Measurements from ENCODE around the gene WDR45B. TPM values are rescaled to one million over a fixed set of nuclear protein-coding genes. Genes with fewer than 3 reads are reported as not detected.

The WDR45B gene
- total RNA-seq, 1 experiment from 2014 or later, result 102 TPM

DNA sequence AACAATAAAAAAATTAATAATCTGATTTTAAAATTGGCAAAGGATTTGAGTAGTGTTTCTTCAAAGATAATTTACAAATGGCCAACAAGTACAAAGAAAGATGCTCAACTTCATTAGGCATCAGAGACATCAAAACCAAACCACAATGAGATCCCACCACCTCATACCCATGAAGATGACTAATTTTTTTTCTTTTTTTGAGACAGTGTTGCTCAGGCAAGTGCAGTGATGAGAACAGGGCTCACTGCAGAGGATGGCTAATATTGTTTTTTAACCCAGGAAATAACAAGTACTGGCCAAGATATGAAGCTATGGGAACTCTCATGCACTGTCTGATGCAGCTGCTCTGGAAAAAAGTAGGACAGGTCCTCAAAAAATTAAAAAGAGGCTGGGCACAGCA lies 14.9 kb downstream of the WDR45B start:
- DNase-seq (ENCODE audit: extremely low read depth, low read depth), result no peak

DNA sequence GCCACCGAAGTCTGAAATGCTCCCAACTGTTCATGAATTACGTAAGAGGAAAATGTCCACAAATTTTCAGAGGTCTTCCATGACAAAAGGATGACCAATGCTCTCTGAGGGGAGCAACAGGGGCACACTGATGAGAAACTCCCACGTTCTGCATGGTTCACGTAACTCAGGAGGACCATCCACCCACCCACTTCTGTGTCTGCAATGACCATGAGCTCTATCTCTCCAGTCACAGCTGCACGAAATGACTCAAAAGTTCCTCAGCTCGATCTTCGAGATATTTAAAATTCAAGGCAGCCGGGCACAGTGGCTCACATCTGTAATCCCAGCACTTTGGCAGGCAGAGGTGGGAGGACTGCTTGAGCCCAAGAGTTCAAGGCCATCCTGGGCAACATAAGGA lies 15.8 kb downstream of the WDR45B start:
- DNase-seq (ENCODE audit: extremely low read depth, low read depth), result no peak

DNA sequence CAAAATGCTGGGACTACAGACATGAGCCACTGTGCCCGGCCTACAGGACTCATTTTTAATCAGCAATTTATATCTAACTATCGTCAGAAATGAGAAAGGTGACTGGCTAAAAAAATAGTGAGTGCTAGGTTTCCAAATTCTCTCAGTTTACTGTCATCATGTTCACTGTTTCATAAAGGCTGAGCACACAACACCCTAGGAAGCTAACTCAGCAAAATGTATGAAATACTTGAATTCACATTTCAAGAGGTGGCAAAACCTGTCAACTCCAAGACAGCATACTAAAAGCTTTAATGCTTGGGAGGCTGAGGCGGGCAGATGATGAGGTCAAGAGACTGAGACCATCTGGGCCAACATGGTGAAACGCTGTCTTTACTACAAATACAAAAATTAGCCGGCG lies 16.7 kb downstream of the WDR45B start:
- no peak for DNase-seq (ENCODE audit: extremely low read depth, low read depth)

DNA sequence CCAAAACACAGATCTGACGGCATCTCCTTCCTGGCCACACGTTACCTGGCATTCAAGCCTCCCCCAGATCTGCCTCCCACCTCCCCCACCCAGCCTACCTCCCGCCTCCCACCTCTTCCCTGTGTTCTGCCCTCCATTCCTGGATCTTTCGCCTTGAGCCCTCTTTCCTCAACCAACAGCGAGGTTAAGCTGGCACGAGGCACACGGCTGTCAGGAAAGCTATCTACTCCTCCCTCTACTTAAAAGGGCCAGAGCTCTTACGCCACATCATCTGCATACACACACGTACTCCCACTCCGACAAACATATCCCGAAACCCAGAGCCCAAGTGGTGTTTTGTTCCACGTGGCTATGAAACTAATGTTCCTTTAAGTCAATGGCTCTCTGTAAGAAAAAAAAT lies 18.0 kb downstream of the WDR45B start:
- DNase-seq (ENCODE audit: extremely low read depth, low read depth), result no peak

DNA sequence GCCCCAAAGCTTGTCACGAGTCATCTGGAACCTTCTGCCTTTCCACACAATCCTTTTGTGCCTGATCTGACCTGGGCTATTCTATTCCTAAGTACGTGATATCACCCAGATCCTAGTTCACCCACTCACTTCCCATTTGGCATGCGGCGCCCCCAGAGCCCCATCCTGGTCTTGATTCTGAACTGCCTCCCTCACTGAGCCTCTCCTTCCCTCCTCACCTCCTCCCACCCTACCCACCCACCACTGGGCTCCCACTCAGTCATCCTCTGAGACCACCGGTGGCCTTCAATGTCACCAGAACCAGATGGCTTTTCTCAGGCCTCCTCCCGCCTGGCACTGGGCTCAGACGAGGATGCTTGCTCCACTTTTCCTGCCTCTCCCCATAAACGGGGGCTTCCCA lies 18.5 kb downstream of the WDR45B start:
- no peak for DNase-seq (ENCODE audit: extremely low read depth, low read depth)

DNA sequence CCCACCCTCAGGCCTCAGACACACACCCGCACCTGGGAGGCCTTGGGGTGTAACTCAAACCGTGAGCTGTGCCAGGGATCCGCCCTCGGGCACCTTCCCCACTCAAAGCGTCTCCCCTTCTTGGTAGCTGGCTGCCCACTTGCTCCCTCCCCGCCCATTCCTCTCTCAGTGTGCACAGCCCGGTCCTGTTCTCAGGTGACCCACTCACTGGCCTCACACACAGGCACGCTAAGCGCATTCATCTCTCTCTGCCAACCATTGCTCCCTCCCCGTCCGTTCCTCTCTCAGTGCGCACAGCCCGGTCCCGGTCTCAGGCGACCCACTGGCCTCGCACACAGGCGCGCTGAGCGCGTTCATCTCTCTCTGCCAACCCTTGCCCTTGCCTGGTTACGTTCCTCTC lies 20.8 kb downstream of the WDR45B start:
- DNase-seq (ENCODE audit: extremely low read depth, low read depth), result no peak

DNA sequence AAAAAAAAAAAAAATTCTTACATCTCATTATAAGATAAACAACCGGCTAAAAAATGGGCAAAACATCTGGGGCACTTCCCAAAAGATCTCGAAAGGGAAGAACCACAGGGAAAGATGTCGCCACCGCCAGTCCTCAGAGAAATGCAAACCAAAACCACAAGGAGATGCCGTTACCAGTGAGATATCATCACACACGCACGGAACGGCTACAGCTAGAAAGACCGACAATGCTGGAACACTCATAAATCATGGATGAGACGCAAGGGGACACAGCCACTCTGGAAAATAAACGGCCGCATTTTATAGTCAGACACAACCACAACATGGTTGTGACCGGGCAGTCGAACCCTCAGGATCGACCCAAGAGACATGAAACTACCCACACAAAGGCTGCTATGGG lies 24.5 kb downstream of the WDR45B start:
- DNase-seq (ENCODE audit: extremely low read depth, low read depth), result no peak

DNA sequence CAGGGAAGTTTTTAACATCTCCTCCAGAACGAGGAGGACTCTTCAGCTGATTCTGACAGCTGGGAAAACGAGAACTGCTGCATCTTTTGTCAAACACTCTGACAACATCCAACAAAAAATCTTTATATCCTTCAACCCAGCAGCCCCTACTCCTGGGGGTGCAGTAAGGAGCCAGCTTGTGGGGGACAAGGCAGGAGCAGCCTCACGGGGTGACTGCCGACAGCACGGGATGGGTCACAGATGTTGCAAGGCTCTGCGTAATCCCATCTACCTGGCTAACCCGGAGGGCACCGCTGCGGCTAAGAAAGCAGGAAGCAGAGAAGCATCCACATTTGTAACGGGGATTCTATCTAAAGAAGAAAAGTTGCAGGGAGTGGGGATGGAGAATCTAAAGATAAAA lies 28.6 kb downstream of the WDR45B start:
- DNase-seq (ENCODE audit: extremely low read depth, low read depth), result no peak

DNA sequence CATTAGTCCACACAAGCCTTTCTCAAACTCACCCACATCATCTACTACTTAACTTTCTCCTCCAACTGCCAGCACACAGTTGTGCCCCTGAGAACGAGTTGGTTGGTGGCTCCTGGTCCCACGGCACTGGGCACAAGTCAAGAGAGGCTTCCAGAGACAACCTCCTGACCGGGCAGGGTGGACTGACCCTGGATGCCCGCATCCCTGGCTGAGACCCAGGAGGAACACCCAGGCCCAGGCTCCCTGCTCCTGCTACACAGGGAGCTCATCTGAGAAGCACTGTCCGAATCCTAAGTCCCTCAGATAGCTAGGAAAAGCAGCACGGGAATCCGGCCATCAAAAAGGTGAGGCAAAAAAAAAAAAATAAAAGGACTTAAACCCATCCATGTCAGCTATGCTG lies 29.0 kb downstream of the WDR45B start:
- no peak for DNase-seq (ENCODE audit: extremely low read depth, low read depth)

DNA sequence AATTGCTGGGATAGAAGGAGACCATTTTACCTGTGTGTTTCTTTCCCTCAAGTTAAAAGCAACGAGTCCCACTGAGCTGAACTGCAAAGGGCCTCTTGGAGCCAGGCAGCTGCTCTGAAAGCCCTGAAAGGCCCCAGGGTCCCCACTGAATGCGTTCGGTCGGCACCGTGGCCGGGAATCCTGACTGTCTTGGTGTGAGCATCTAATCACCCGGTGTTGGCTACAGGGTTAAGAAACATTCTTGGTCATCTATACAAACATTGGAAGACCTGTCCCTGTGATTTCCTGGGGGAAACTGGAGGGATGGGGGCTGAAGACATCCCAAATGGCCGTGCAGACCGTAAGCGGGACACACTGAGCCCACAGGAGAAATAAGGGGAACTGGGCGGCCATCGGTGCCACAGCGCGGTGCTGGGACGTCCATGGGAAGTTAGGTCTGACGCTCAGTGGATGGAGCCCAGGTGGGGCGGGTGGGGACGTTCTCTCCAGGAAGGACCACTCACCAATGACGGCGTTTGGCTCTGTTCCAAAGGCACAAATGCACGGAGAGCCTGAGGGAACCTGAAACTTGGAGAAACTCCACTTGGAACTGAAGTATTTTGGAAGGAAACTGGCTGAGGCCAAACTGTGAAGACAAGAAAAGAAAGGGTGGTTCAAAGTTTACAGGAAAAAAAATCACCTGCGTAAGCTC lies 32.1 kb downstream of the WDR45B start:
- no peak for DNase-seq (ENCODE audit: extremely low read depth, low read depth)

DNA sequence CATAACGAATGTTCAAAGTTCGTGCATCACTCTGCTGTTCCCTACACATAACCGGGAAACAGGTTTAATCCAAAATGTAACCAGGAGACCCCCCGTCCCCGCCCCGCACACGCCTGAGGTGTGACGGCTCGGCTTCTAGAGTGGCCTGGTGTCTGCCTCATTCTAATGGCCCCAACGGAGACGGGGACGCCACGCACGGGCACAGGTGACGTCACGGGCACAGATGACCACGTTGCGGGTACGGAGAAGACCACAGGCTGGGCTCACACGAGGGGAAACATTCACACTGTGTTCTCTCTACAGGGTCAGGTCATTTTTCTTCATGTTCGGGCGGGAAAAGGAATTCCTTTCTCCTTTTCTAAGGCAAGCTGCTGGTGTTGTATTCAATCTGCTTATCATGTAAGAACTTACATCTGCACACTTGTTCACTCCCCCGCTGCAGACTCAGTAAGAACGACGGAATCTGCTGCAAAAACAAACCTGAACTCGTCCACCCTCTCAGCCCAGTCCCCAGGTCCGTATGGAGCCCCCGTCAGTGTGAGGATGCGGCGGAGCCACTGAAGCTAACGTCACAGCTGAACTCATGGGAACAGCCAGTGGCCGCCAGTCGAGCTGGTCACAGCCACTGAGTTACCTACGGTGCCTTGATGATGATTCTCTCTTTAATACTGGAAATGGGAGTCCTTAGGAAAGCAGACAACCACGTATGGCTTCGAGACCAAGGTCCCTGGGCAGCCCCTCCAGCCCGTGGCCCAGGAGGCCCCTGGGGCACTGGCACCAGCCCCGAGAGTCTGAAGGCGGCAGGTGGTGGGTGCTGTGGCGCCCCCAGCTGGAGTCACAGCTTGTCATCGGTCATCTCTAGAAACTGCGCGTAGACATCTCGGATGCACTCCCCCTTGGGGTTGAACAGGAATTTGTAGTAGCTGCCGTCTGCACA lies 32.9 kb downstream of the WDR45B start:
- DNase-seq (ENCODE audit: extremely low read depth, low read depth), result no peak

DNA sequence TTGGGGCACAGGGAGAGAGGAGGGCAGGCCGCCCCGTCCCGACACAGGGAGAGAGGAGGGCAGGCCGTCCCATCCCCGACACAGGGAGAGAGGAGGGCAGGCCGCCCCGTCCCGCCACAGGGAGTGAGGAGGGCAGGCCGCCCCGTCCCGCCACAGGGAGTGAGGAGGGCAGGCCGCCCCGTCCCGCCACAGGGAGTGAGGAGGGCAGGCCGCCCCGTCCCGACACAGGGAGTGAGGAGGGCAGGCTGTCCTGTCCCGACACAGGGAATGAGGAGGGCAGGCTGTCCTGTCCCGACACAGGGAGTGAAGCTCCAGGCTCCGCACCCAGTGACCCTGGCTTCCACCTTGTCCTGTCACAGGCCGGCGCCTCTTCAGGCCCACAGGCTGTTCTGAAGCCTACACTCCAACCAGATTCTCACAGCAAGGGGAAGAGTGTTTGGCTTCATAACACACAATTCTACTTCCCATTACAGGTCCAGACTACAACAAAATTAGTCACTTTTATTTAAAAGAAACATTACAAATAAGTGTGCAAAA lies 34.1 kb downstream of the WDR45B start:
- no peak for DNase-seq (ENCODE audit: extremely low read depth, low read depth)

DNA sequence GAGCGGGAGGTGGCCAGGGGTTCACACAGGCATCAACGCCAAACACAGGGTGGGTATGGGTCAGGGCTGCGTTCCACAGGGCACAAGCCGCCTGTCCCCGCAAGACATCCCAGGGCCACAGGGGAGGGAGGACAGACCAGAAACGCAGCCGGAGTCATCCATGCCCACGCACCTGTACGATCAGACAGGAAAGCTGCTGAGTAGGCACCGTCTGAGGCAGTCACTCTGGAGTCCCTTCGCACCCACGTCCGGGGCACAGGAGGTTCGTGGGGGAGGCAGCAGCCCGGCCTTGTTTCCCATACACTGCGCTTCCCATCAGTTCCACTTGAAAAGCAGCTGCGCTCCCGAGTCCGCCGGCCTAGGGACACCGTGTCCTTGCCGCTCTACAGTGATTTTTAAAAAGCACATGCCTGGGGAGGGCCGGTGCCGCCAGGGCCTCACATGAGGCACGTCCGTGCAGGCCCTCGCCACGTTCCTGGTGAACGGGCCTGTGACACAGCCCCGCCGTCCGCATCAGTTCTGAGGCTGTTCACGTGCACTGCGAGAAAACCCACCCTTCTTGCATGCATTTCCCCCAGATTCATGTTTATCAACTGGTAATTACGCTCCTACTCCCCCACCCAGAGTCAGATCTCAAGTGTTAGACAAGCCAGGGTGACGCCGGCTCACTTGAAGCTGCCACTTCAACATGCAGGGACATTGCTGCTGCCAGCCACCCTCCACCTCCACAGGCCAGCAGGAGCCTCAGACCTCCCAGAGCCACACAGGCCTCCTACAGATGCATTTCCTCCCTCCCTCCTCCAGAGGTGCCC lies 34.8 kb downstream of the WDR45B start:
- no peak for DNase-seq (ENCODE audit: extremely low read depth, low read depth)

DNA sequence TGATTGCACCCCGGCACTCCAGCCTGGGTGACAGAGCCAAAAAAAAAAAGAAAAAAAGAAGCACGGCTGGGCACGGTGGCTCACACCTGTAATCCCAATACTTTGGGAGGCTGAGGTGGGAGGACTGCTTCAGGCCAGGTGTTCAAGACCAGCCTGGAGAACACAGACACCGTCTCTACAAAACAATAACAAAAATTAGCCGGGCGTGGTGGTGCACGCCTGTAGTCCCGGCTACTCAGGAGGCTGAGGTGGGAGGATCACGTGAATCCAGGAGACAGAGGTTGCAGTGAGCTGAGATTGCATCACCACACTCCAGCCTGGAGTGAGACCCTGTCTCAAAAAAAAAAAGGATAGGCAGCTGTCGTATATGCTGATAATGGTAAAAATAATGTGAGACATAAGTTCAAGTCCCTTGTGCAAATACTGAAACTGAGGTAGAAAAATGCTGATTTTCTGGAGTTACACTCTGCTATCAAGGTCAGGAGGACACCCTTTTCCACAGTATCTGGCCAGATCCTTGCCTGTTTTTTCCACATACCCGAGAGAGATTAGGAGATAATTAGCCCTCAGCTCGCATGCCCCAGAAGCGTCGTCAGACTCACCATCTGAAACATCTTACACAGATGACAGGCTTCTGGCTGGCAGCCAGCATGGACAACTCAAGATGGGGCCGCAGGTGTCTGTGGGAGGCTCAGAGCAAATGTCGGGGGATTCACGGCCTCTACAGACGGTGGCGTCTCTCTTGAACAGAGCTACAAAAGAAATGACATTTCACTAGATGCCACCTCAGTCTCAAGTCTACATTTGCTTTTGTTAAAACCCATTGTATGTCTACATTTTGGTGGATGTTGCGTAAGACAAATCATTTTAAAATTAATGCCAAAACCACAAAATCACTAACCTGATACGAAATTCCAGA lies 36.8 kb downstream of the WDR45B start:
- DNase-seq (ENCODE audit: extremely low read depth, low read depth), result no peak

DNA sequence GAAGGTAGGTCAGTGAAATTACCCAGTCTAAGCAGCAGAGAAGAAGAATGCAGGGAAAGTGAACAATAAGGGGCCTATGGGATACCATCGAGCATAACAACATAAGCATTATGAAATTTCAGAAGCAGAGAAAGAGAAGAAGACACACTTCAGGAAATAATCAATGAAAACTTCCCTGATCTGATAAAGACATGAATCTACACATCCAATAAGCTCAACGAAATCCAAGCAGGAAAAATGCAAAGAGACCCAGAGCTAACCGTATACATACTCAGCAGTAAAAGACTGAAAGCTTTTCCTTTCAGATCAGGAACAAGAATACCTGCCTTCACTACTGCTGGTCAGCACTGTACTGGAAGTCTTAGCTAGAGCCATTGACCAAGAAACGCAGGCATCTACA lies 38.6 kb downstream of the WDR45B start:
- DNase-seq (ENCODE audit: extremely low read depth, low read depth), result no peak

DNA sequence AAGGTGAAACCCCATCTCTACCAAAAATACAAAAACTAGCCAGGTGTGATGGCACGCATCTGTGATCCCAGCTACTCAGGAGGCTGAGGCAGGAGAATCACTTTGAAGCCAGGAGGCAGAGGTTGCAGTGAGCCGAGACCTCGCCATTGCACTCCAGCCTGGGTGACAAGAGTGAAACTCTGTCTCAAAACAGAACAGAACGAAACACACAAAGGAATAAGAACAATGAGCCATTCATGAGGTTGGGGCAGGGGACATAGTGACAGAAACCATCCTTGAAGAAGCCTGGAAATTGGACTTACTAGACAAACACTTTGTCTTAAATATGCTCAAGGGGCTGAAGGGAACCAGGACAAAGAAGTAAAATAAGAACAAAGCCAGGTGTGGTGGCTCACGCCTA lies 39.4 kb downstream of the WDR45B start:
- no peak for DNase-seq (ENCODE audit: extremely low read depth, low read depth)

DNA sequence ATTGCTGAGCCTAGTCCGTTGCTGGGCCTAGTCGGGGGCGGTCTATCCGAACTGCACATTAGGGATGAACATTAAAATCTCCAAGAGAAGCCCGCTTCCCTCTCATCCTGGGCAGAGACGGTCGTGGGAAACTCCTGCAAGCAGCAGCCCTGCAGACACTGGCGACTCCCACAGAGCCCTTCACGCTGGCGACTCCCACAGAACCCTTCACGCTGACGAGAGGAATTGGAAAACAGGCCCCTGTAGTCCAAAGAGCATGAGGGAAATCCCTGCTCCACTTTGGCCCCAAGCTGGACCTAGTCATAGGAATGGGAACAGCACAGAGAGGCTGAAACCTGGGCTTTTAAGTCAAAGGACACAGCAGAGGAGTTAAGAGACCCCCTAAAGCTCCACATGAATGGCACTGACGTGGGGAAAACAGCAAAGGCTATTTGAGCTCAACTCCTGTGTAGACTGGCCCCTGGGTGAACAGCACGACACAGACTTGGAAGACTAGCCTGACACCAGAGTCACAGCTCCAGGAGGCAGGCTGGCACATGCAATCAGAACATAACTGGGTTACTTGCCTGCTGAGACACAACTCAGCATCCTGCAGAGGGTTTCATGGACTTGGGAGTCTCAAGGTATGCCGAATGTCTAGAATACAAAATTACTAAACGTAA lies 42.2 kb downstream of the WDR45B start:
- no peak for DNase-seq (ENCODE audit: extremely low read depth, low read depth)

DNA sequence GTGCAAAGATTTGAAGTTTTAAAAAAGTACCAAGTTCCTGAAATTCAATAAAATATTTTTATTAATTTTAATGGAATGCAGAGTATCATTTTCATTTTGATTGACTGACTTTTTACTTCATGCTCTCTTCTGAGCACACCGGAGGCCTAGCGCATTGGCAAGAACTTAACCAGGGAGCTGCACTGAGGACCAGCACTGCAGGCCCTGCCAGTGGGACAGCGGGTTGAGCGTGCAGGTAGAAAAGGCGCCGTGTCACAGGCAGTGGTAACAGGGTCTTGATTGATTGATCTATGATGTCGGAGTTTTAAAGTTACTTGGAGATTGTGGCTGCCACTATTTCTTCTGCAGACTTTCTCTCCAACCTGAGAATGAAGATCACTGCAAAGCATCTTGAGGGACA lies 43.7 kb downstream of the WDR45B start:
- DNase-seq (ENCODE audit: extremely low read depth, low read depth), result no peak

DNA sequence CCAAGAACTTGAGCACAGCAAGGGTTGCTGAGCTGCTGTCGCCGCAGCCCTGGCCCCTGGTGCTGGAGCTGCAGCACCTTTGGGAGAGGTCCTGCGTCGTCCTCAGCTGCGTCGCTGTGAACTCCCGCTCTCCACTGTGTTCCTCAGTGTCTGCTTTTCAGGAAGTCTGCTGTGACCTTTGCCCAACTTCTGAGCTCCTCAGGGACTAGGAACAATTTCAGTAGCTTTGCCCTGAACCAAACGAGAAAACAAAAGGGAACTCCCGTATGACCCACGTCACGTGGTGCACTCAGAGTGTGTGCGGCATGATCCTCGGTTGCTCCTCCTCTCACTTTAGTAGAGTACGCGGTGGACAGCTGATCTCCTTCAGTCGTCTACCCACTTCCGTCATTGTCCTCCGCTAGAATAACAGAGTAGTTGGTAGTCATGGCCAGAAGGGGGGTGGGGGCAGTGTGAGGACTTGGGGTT lies 44.2 kb downstream of the WDR45B start:
- no peak for DNase-seq (ENCODE audit: extremely low read depth, low read depth)

Data from NCI-H460 (cell line).